ENCODE results near the gene PREB. TPM values are rescaled to one million over a fixed set of nuclear protein-coding genes. Genes with fewer than 3 reads are reported as not detected.

PREB gene
- total RNA-seq, 4 donors from 2014 or later: 40.0 to 55.3 (median 47.1) TPM

GRCh38 chr2:27085062-27085672, 49.3 kb downstream of the PREB start:
- Histone ChIP-seq H3K9me3 (no peaks in the 10 kb centered on the region), H3K27me3 (no peaks in the 10 kb centered on the region), H3K36me3 (no peaks in the 10 kb centered on the region), H3K4me1 (peaks cover 56% of the 10 kb centered on the region), H3K4me3 (peak overlapping the region; percentile 73), H3K27ac (peak overlapping the region; percentile 79)
- WGBS: 79% methylated on average over 7 of the region's 10 CpGs
- TF ChIP-seq CTCF (IDR thresholded peaks at IDR 0.05) (no peak), EP300 (IDR thresholded peaks at IDR 0.05) (no peak), POLR2AphosphoS5 (IDR thresholded peaks at IDR 0.05) (no peak), POLR2A (IDR thresholded peaks at IDR 0.05) (no peak)
- DNase-seq (ENCODE audit: low spot score in 2 of 2): no peak

- no peak overlapping the region for H3K4me3 ChIP-seq
- no peak overlapping the region for H3K27ac ChIP-seq
- H3K36me3 ChIP-seq: no peaks in the 10 kb centered on the region
- peaks cover 63% of the 10 kb centered on the region for H3K4me1 ChIP-seq
- WGBS: 93% methylated on average over 6 of the region's 6 CpGs
- TF ChIP-seq POLR2A (IDR thresholded peaks at IDR 0.05): no peak
- TF ChIP-seq CTCF (IDR thresholded peaks at IDR 0.05): no peak
- no peak for TF ChIP-seq POLR2AphosphoS5 (IDR thresholded peaks at IDR 0.05)
- H3K9me3 ChIP-seq: no peaks in the 10 kb centered on the region
- no peak for DNase-seq (ENCODE audit: low spot score in 2 of 2)
- H3K27me3 ChIP-seq: no peaks in the 10 kb centered on the region
Observed at GRCh38 chr2:27084297-27085061, 50.0 kb downstream of the PREB start.

GRCh38 chr2:27083410-27084296, 50.8 kb downstream of the PREB start:
- no peak overlapping the region for H3K27ac ChIP-seq
- peaks cover 70% of the 10 kb centered on the region for H3K4me1 ChIP-seq
- no peak for TF ChIP-seq POLR2AphosphoS5 (IDR thresholded peaks at IDR 0.05)
- TF ChIP-seq POLR2A (IDR thresholded peaks at IDR 0.05): no peak
- TF ChIP-seq CTCF (IDR thresholded peaks at IDR 0.05): no peak
- no peak for TF ChIP-seq EP300 (IDR thresholded peaks at IDR 0.05)
- no peak for DNase-seq (ENCODE audit: low spot score in 2 of 2)
- no peaks in the 10 kb centered on the region for H3K27me3 ChIP-seq
- 78% methylated on average over 15 of the region's 20 CpGs for WGBS
- H3K4me3 ChIP-seq: no peak overlapping the region
- H3K9me3 ChIP-seq: no peaks in the 10 kb centered on the region
- no peaks in the 10 kb centered on the region for H3K36me3 ChIP-seq

- no peaks in the 10 kb centered on the region for H3K27me3 ChIP-seq
- 74% methylated on average over 17 of the region's 27 CpGs for WGBS
- no peak for DNase-seq (ENCODE audit: low spot score in 2 of 2)
- peaks cover 70% of the 10 kb centered on the region for H3K4me1 ChIP-seq
- H3K36me3 ChIP-seq: no peaks in the 10 kb centered on the region
- H3K4me3 ChIP-seq: no peak overlapping the region
- no peak overlapping the region for H3K27ac ChIP-seq
- TF ChIP-seq EP300 (IDR thresholded peaks at IDR 0.05): no peak
- TF ChIP-seq CTCF (IDR thresholded peaks at IDR 0.05): no peak
- TF ChIP-seq POLR2A (IDR thresholded peaks at IDR 0.05): no peak
- TF ChIP-seq POLR2AphosphoS5 (IDR thresholded peaks at IDR 0.05): no peak
- no peaks in the 10 kb centered on the region for H3K9me3 ChIP-seq
Observed at GRCh38 chr2:27082773-27083409, 51.5 kb downstream of the PREB start.
